K562 (cell line): ENCODE measurements around the gene ACBD5. TPM values are rescaled to one million over a fixed set of nuclear protein-coding genes. Genes with fewer than 3 reads are reported as not detected.
A peak's percentile ranks its signal among the peaks of the same experiment; 100 is the strongest.

Experiments
- CC2D1A ChIP-seq: fragments of 450-650 bp; IDR thresholded peaks from 2 replicates; pipeline ENCODE4 v1.6.1; 2017; ENCODE audit warnings: mild to moderate bottlenecking
- CHCHD3 ChIP-seq: fragments of 250-450 bp; sonication (Bioruptor Pico); IDR thresholded peaks from 2 replicates; pipeline ENCODE4 v2.1.2; 2022; ENCODE audit warnings: mild to moderate bottlenecking
- COPS2 ChIP-seq: fragments of 450-650 bp; conservative IDR thresholded peaks from 2 replicates; pipeline ENCODE4 v1.6.1; 2016; ENCODE audit warnings: mild to moderate bottlenecking, moderate library complexity
- EP400 ChIP-seq: fragments of 450-650 bp; IDR thresholded peaks from 2 replicates; pipeline ENCODE4 v1.6.1; 2017; ENCODE audit warnings: antibody characterized with exemption, mild to moderate bottlenecking, moderate library complexity
- FIP1L1 ChIP-seq: fragments of 200-400 bp; formaldehyde crosslinking; IDR thresholded peaks from 2 replicates; pipeline ENCODE4 v1.6.1; 2018; ENCODE audit warnings: mild to moderate bottlenecking, low read depth, low read length; ENCODE audit not compliant: poor library complexity, severe bottlenecking
- ILK ChIP-seq: fragments of 450-650 bp; IDR thresholded peaks from 2 replicates; pipeline ENCODE4 v1.6.1; 2016; ENCODE audit warnings: missing genetic modification characterization, low read depth, mild to moderate bottlenecking, missing compliant biosample characterization, moderate library complexity, borderline replicate concordance
- NFIC ChIP-seq: fragments of 450-650 bp; IDR thresholded peaks from 2 replicates; pipeline ENCODE4 v1.6.1; 2017; ENCODE audit warnings: mild to moderate bottlenecking, inconsistent platforms
- POLR2G ChIP-seq: fragments of 200-400 bp; formaldehyde crosslinking; IDR thresholded peaks from 2 replicates; pipeline ENCODE4 v1.6.1; 2017; ENCODE audit warnings: low read depth, mild to moderate bottlenecking, antibody characterized with exemption, low read length, moderate library complexity
- ZFX ChIP-seq: sonication (generic); formaldehyde crosslinking; IDR thresholded peaks from 2 replicates; pipeline ENCODE4 v1.8.0; 2022; ENCODE audit warnings: mild to moderate bottlenecking, missing genetic modification reagents, moderate library complexity
- ZNF584 ChIP-seq: fragments of 200-800 bp; sonication (Bioruptor generic); IDR thresholded peaks from 2 replicates; pipeline ENCODE4 v1.6.1; 2016; ENCODE audit warnings: low read depth, mild to moderate bottlenecking, missing genetic modification characterization, missing compliant biosample characterization
- polyA plus RNA-seq, 8 experiments: library from polyadenylated mRNA; depleted of rRNA in 4 of 8; stranded (reverse) in 5 of 8; unstranded in 3 of 8; fragments of >200 nt; fragmentation: Nextera tagmentation in 2 of 8; fragmentation: Illumina TruSeq in 1 of 8; extraction: Ambion mirVana in 2 of 8; extraction: Trizol in 1 of 8; gene quantifications; 2 replicates each; pipeline versions ENCODE4 v1.2.1 to v1.2.3, GENCODE V29; 2011 to 2014; ENCODE audit warnings: inconsistent platforms in 1 of 8, missing spikeins in 1 of 8
- total RNA-seq, 7 experiments: library from RNA; depleted of rRNA in 6 of 7; stranded (reverse); fragments of >200 nt in 6 of 7; fragmentation: Illumina TruSeq in 2 of 7; extraction: Trizol in 2 of 7; gene quantifications; 2 replicates each; pipeline versions ENCODE4 v1.2.1 to v1.2.3, GENCODE V29; 2011 to 2021; ENCODE audit warnings: low replicate concordance in 1 of 7
- TF ChIP-seq, protein P1 (sequence below): fragments of 250-450 bp; sonication (Bioruptor Pico); IDR thresholded peaks from 2 replicates; pipeline ENCODE4 v1.4.0; 2020; ENCODE audit warnings: mild to moderate bottlenecking, moderate library complexity
- TF ChIP-seq, protein P2 (sequence below): fragments of 250-450 bp; sonication (Bioruptor Pico); IDR thresholded peaks from 2 replicates; pipeline ENCODE4 v1.8.0; 2021; ENCODE audit warnings: moderate library complexity, mild to moderate bottlenecking, inconsistent platforms
- TF ChIP-seq, protein P3 (sequence below): fragments of 450-650 bp; formaldehyde crosslinking; IDR thresholded peaks from 2 replicates; pipeline ENCODE4 v1.4.0; 2020; ENCODE audit warnings: mild to moderate bottlenecking, mixed read lengths
- TF ChIP-seq, protein P4 (sequence below): sonication (generic); formaldehyde crosslinking; IDR thresholded peaks from 2 replicates; pipeline ENCODE4 v1.8.0; 2022; ENCODE audit warnings: mild to moderate bottlenecking, missing genetic modification reagents

The ACBD5 gene
- total and polyA plus RNA-seq, 9 of the 15 experiments (the other 6 are each of a cell fraction or from before 2014, with no cell fraction given): 1.5 to 10.3 (median 7.8) TPM

DNA sequence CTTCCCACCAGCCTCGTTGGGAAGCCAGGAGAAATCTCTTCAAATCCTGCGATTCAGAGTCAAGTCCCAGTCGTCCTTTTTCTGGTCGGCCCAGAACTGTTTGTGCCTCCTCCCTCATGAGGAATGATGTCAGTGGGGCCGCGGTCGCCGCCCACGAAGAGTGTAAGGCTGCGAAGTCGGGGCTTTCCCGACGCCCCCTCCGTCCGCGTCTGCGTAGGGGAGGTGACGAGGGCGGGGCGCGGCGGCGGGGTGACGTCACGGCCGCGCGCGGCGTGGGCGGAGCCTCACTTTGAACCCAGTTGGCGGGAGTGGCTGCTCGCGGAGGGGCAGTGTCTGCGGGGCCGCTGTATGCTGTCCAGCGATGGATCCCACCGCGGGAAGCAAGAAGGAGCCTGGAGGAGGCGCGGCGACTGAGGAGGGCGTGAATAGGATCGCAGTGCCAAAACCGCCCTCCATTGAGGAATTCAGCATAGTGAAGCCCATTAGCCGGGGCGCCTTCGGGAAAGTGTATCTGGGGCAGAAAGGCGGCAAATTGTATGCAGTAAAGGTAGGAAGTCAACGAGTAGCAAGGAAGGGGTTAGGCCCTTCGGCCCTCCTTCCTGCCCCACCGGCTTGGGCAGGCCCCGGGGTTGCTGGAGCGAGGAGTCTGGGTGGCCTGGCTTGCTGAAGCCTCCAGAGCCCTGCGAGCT is 85.4 kb downstream of the ACBD5 start, which contains the start of gene MASTL (continued):
- TF ChIP-seq, protein P1, sequence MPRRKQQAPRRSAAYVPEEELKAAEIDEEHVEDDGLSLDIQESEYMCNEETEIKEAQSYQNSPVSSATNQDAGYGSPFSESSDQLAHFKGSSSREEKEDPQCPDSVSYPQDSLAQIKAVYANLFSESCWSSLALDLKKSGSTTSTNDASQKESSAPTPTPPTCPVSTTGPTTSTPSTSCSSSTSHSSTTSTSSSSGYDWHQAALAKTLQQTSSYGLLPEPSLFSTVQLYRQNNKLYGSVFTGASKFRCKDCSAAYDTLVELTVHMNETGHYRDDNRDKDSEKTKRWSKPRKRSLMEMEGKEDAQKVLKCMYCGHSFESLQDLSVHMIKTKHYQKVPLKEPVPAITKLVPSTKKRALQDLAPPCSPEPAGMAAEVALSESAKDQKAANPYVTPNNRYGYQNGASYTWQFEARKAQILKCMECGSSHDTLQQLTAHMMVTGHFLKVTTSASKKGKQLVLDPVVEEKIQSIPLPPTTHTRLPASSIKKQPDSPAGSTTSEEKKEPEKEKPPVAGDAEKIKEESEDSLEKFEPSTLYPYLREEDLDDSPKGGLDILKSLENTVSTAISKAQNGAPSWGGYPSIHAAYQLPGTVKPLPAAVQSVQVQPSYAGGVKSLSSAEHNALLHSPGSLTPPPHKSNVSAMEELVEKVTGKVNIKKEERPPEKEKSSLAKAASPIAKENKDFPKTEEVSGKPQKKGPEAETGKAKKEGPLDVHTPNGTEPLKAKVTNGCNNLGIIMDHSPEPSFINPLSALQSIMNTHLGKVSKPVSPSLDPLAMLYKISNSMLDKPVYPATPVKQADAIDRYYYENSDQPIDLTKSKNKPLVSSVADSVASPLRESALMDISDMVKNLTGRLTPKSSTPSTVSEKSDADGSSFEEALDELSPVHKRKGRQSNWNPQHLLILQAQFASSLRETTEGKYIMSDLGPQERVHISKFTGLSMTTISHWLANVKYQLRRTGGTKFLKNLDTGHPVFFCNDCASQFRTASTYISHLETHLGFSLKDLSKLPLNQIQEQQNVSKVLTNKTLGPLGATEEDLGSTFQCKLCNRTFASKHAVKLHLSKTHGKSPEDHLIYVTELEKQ: no peak
- TF ChIP-seq POLR2G: peak; percentile 98
- TF ChIP-seq COPS2: no peak
- TF ChIP-seq CC2D1A: 0 out of 2 replicates have a peak, but pooled peaks have one; percentile 17
- no peak; the same call in 1 of the 2 replicates for TF ChIP-seq NFIC
- TF ChIP-seq, protein P2, sequence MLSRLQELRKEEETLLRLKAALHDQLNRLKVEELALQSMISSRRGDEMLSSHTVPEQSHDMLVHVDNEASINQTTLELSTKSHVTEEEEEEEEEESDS (CRISPR knock-in tag): no peak
- TF ChIP-seq ILK (tag): no peak
- TF ChIP-seq, protein P3, sequence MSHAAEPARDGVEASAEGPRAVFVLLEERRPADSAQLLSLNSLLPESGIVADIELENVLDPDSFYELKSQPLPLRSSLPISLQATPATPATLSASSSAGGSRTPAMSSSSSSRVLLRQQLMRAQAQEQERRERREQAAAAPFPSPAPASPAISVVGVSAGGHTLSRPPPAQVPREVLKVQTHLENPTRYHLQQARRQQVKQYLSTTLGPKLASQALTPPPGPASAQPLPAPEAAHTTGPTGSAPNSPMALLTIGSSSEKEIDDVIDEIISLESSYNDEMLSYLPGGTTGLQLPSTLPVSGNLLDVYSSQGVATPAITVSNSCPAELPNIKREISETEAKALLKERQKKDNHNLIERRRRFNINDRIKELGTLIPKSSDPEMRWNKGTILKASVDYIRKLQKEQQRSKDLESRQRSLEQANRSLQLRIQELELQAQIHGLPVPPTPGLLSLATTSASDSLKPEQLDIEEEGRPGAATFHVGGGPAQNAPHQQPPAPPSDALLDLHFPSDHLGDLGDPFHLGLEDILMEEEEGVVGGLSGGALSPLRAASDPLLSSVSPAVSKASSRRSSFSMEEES (CRISPR knock-in tag): no peak
- peak; percentile 64 for TF ChIP-seq EP400
- TF ChIP-seq FIP1L1: peak; percentile 72
- no peak for TF ChIP-seq ZNF584 (CRISPR knock-in tag)
- no peak for TF ChIP-seq CHCHD3
- peak; percentile 65 for TF ChIP-seq ZFX (CRISPR knock-in tag)
- TF ChIP-seq, protein P4, sequence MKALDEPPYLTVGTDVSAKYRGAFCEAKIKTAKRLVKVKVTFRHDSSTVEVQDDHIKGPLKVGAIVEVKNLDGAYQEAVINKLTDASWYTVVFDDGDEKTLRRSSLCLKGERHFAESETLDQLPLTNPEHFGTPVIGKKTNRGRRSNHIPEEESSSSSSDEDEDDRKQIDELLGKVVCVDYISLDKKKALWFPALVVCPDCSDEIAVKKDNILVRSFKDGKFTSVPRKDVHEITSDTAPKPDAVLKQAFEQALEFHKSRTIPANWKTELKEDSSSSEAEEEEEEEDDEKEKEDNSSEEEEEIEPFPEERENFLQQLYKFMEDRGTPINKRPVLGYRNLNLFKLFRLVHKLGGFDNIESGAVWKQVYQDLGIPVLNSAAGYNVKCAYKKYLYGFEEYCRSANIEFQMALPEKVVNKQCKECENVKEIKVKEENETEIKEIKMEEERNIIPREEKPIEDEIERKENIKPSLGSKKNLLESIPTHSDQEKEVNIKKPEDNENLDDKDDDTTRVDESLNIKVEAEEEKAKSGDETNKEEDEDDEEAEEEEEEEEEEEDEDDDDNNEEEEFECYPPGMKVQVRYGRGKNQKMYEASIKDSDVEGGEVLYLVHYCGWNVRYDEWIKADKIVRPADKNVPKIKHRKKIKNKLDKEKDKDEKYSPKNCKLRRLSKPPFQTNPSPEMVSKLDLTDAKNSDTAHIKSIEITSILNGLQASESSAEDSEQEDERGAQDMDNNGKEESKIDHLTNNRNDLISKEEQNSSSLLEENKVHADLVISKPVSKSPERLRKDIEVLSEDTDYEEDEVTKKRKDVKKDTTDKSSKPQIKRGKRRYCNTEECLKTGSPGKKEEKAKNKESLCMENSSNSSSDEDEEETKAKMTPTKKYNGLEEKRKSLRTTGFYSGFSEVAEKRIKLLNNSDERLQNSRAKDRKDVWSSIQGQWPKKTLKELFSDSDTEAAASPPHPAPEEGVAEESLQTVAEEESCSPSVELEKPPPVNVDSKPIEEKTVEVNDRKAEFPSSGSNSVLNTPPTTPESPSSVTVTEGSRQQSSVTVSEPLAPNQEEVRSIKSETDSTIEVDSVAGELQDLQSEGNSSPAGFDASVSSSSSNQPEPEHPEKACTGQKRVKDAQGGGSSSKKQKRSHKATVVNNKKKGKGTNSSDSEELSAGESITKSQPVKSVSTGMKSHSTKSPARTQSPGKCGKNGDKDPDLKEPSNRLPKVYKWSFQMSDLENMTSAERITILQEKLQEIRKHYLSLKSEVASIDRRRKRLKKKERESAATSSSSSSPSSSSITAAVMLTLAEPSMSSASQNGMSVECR (CRISPR knock-in tag): peak; percentile 90
